ENCODE results near the gene CBFA2T3.
"Not testable (repeated sequence)": the region's sequence is repeated elsewhere in the genome, so short reads cannot be mapped to it uniquely, and the experiment has no call there.

The CBFA2T3 gene

DNA sequence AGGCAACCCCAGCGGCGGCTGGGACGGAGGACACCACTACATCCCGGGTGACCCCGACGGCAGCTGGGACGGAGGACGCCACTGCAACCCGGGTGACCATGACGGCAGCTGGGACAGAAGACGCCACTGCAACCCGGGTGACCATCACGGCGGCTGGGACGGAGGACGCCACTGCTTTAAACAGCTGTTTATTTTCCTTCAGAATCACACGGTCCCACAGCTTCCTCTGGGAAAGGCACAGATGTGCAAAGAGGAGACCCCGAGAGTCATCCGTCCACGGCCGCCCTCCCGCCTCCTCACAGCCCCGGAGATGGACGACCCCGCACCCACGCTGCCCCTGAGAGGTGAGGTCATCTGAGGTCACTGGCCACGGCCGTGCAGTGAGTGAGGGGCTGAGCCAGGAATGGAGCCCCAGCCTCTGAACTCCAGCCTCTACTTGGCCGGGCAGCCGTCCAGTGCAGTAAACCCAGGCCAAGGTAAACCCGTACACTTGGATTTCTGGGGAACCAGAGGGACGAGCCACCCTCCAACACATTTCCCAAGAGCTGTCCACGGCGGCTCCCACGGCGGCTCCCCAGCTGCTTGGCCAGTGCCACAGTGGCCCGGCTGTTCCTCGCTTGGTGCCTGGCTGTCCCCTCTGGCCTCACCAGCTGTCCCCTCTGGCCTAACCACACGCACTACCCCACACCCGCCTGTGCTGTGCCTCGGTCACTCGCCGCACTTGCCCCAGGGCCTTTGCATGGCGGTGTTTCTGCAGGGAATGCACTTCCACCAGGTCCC is 67.4 kb downstream of the CBFA2T3 start:
- DNase-seq (ENCODE audit: low read depth in 3 of 3): no peak

GRCh38 chr16:88908307-88908706 is 68.7 kb downstream of the CBFA2T3 start:
- DNase-seq (ENCODE audit: low read depth in 3 of 3): no peak

- no peak for DNase-seq (ENCODE audit: low read depth in 3 of 3)
These were observed 69.2 kb downstream of the CBFA2T3 start for GRCh38 chr16:88907768-88908167.

DNA sequence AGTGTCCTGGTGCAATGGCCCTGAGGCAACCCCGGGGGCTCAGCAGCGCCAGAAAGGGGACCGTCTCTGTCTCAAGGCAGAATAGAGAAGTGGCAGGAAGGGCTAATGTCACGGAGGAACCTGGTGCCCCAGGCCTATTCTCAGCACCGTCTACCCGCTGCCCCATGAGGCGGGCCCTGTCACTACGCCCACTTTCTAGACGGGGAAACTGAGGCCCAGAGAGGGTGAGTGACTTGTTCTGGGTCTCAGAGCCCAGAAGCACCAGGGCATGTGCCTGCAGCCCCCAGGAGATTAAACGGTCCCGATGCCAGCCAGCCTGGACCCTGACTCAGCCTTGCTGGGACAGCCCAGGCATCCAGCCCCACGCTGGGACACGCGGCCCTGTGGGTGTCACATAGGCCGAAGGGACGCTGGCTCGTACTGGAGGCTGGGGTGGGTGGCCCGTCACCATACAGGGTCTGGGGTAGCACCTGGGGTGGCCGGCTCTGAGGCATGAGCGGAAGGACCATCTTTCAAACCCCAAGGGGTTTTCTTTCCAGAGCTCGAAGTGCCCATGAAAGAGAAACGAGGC is 70.4 kb downstream of the CBFA2T3 start:
- no peak for DNase-seq (ENCODE audit: low read depth in 3 of 3)

GRCh38 chr16:88906020-88906419 is 71.0 kb downstream of the CBFA2T3 start:
- no peak for DNase-seq (ENCODE audit: low read depth in 3 of 3)

- DNase-seq (ENCODE audit: low read depth in 3 of 3): peak in 1 of 3 donors; percentile 41
These were observed 71.4 kb downstream of the CBFA2T3 start for GRCh38 chr16:88905563-88905962.

GRCh38 chr16:88904676-88905365 is 72.2 kb downstream of the CBFA2T3 start:
- no peak for DNase-seq (ENCODE audit: low read depth in 3 of 3)

- DNase-seq (ENCODE audit: low read depth in 3 of 3): no peak
These were observed 73.7 kb downstream of the CBFA2T3 start for GRCh38 chr16:88903267-88903666.

- no peak for DNase-seq (ENCODE audit: low read depth in 3 of 3)
These were observed 74.3 kb downstream of the CBFA2T3 start for GRCh38 chr16:88902744-88903143.

DNA sequence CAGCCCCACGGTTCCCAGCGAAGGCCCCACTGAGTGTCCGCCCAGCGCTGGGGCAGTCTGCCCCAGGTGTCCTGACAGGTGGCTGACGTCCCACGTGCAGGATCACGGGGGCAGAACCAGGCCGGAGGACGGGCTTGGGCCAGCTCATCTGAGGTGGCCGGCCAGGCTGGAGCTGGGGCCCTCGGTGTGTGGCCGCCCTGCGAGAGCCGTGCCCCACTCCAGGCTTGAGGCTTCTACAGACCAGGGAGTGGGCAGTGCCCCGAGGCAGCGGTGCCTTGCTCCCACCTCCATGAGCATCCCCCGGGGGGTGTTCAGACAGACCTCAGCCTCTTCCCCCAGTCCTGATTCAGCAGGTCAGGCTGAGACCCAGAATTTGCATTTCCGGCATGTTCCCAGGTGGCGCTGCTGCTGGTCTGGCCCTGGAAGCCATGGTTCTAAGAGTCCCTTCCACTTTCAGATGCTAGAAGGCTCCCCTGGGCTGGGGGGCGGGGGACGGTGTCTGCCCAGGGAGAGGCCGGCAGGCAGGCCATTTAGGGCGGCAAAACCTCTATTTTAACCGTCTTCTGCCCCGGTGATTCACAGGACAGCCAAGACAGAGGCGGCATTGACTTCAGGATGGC is 75.2 kb downstream of the CBFA2T3 start:
- DNase-seq (ENCODE audit: low read depth in 3 of 3): no peak

GRCh38 chr16:88900662-88901052 is 76.3 kb downstream of the CBFA2T3 start:
- DNase-seq (ENCODE audit: low read depth in 3 of 3): no peak

GRCh38 chr16:88899901-88900661 is 76.9 kb downstream of the CBFA2T3 start:
- no peak for DNase-seq (ENCODE audit: low read depth in 3 of 3)

DNA sequence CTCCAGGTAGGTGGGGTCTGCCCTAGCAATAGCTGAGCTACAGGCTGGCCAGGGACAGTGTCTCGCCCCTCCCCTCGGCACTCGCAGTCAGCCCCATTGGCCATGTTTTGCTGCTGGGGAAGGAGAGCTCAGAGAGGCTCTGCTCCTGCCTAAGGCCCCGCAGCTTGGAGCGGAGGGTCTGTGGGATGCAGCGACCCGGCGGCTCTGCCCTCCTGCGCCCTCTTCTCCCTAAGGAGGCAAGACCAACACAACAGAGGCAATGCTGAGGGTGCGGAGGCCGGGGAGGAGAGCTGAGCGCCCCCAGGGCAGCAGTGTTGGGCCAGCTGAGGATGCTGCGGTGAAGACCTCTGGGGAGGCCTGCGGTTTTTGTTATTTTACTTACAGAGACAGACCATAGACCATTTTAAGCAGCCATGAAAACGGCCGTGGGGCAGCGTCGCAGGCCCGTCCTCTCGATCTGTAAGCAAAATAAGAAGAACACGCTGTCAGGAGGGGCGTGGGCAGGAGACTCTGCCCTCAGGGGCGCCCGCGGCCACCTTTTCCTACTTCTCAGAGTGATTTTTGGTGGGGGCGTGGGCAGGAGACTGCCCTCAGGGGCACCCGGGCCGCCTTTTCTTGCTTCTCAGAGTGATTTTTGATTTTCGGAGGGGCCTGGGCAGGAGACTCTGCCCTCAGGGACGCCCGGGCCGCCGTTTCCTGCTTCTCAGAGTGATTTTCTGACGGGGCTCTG is 79.1 kb downstream of the CBFA2T3 start:
- DNase-seq (ENCODE audit: low read depth in 3 of 3): no peak

DNA sequence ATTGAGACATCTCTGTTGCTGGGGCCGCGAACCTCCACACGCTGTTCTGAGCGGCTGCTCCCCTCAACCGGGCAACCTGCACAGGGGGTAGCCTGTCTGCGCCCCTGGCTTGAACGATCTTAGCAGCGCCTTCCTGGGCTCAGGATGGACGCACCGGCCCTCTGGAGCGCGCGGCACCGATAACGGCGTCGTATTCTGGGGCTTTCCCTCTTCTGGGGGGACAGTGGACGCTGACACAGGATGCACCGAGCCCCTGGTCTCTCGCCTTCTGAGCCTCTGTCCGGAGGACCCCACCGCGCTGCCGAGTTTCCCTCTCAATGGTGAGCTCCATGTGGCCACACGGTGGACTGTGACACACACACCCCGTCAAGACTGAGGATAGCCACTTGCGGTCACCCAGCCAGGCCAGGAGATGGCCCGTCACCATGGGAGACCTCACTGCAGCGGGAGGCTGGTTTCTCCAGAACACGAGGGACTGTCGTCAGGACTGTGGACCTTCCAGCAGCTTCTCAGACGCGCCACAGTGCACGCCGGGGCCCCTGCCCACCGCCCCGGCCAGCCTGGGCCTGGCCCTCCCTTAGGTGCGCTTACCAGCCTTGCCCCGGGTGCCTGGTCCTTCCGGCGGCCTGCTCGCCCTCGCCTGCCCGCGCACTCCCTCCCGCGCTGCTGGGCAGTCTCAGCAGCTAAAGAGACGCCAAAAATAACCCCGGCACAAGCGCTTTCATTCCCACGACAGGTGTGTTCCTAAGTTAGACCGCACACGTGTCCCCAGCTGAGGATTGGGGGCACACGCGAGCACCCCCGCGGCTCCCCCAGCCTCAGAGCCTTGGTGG is 80.6 kb downstream of the CBFA2T3 start:
- DNase-seq (ENCODE audit: low read depth in 3 of 3): no peak

- no peak for DNase-seq (ENCODE audit: low read depth in 3 of 3)
These were observed 81.7 kb downstream of the CBFA2T3 start for GRCh38 chr16:88895335-88895734.

DNA sequence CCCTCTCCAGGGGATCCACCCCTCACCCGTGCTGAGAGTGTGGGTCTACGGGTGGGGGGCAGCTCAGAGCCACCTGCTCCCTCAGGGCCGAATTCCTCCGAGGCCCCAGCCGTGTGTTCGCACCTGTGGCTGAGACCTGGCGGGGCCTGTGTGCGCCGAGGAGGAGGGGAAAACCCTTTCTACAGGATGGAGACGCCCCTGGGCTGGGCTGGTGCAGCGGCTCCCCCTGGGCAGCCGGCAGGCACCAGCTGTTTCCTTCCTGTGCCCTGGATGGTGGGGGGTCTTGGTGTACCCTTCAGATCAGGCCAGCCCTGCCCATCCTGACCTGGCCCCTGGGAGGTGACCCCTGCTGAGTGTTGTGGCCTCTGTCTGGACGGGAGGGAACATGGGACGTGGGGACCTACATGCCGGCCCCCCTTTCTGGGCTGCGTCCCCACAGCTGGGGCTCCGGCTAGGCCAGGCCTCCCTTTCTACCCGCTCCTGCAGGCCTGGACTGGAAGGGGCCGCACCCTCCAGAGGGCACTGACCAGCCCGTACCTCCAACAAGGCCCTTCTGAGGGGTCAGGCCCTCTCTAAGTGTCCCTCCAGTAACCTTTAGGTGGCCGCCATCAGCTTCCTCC is 82.2 kb downstream of the CBFA2T3 start:
- DNase-seq (ENCODE audit: low read depth in 3 of 3): no peak

GRCh38 chr16:88894266-88894665 is 82.7 kb downstream of the CBFA2T3 start:
- not testable (repeated sequence) for DNase-seq (ENCODE audit: low read depth in 3 of 3)

GRCh38 chr16:88893127-88893968 is 83.7 kb downstream of the CBFA2T3 start:
- DNase-seq (ENCODE audit: low read depth in 3 of 3): no peak

DNA sequence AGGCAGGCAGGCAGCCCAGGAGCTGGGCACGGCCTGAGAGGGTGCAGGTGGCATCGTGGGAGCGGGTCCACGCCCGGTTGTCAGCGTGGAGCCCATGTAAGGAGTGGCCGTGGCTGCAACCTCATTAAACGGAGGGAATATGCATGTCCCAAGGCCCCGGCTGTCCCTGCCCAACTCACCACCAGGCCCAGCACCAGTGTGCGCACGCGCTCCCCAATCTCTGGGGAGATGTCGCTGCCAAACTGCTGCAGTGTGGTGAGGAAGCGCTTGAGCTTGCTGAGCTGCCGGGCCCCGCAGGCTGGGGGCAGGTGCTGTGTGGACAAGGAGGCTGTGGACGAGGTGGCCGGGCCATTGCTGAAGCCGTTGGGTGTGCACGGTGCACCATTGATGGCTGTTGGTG is 84.9 kb downstream of the CBFA2T3 start:
- no peak for DNase-seq (ENCODE audit: low read depth in 3 of 3)

All from stimulated activated CD4-positive, alpha-beta T cell treated with anti-CD3 and anti-CD28 coated beads, TNF-alpha, amount 100 ng/mL, for 48 hours (primary cell).